OCI-LY1 (cell line): ENCODE results near the gene TRIM14.

ENCODE experiments used
- H2AFZ ChIP-seq: fragments of 200-600 bp; sonication (generic), shearing (Covaris generic); 2 replicates; pipeline ENCODE4 v1.6.0; 2014; ENCODE audit warnings: antibody characterized with exemption, mild to moderate bottlenecking, low read length
- H3F3A ChIP-seq: fragments of 200-600 bp; sonication (generic), shearing (Covaris generic); 2 replicates; pipeline ENCODE4 v1.6.0; 2014; ENCODE audit warnings: mild to moderate bottlenecking, antibody characterized with exemption, low read length, moderate library complexity; ENCODE audit not compliant: insufficient read depth
- H3K27ac ChIP-seq: fragments of 200-600 bp; sonication (generic); 2 replicates; pipeline ENCODE4 v1.5.1; 2014; ENCODE audit warnings: low read length, mixed run types, mild to moderate bottlenecking, low read depth; ENCODE audit not compliant: poor library complexity, severe bottlenecking
- H3K27me3 ChIP-seq: fragments of 200-600 bp; sonication (generic); 2 replicates; pipeline ENCODE4 v1.6.0; 2014; ENCODE audit warnings: antibody characterized with exemption, mild to moderate bottlenecking, low read length, moderate library complexity; ENCODE audit not compliant: insufficient read depth
- H3K36me3 ChIP-seq: fragments of 200-600 bp; sonication (generic); 2 replicates; pipeline ENCODE4 v1.6.1; 2014; ENCODE audit warnings: mild to moderate bottlenecking, antibody characterized with exemption, low read length, moderate library complexity, mixed read lengths; ENCODE audit not compliant: insufficient read depth
- H3K4me1 ChIP-seq: fragments of 200-600 bp; sonication (generic); 2 replicates; pipeline ENCODE4 v1.5.1; 2014; ENCODE audit warnings: mild to moderate bottlenecking, low read length, moderate library complexity; ENCODE audit not compliant: insufficient read depth, severe bottlenecking
- H3K4me2 ChIP-seq: fragments of 200-600 bp; sonication (generic), shearing (Covaris generic); 2 replicates; pipeline ENCODE4 v1.6.1; 2014; ENCODE audit warnings: low read length
- H3K4me3 ChIP-seq: fragments of 200-600 bp; sonication (generic); 2 replicates; pipeline ENCODE4 v1.5.1; 2014; ENCODE audit warnings: low read length, low read depth, mild to moderate bottlenecking, mixed read lengths; ENCODE audit not compliant: poor library complexity, severe bottlenecking
- H3K79me2 ChIP-seq: fragments of 200-600 bp; shearing (Covaris generic); 2 replicates; pipeline ENCODE4 v1.6.1; 2016; ENCODE audit warnings: mixed run types, low read length, mixed read lengths; ENCODE audit not compliant: insufficient read depth
- H3K9ac ChIP-seq: fragments of 200-600 bp; sonication (generic), shearing (Covaris generic); 2 replicates; pipeline ENCODE4 v1.6.1; 2014; ENCODE audit warnings: mild to moderate bottlenecking, low read length, mixed read lengths
- H3K9me2 ChIP-seq: fragments of 200-600 bp; sonication (generic), shearing (Covaris generic); 2 replicates; pipeline ENCODE4 v1.6.1; 2014; ENCODE audit warnings: low read depth, mild to moderate bottlenecking, low read length, mixed read lengths
- H3K9me3 ChIP-seq: fragments of 200-600 bp; shearing (Covaris generic); 2 replicates; pipeline ENCODE4 v1.6.1; 2014; ENCODE audit warnings: low read length, mixed read lengths
- H4K20me1 ChIP-seq: fragments of 200-600 bp; sonication (generic), shearing (Covaris generic); 2 replicates; pipeline ENCODE4 v1.6.0; 2016; ENCODE audit warnings: mild to moderate bottlenecking, low read length; ENCODE audit not compliant: insufficient read depth
- CTCF ChIP-seq: fragments of 200-600 bp; sonication (generic), shearing (Covaris generic); IDR thresholded peaks from 2 replicates; pipeline ENCODE4 v1.5.1; 2017; ENCODE audit warnings: mild to moderate bottlenecking, antibody characterized with exemption, low read length, moderate library complexity, mixed read lengths
- EZH2 ChIP-seq: fragments of 200-600 bp; sonication (generic), shearing (Covaris generic); IDR thresholded peaks from 2 replicates; pipeline ENCODE4 v1.8.0; 2017; ENCODE audit warnings: borderline replicate concordance, mixed run types, mild to moderate bottlenecking, antibody characterized with exemption, low read length, moderate library complexity, mixed read lengths

Gene TRIM14, protein sequence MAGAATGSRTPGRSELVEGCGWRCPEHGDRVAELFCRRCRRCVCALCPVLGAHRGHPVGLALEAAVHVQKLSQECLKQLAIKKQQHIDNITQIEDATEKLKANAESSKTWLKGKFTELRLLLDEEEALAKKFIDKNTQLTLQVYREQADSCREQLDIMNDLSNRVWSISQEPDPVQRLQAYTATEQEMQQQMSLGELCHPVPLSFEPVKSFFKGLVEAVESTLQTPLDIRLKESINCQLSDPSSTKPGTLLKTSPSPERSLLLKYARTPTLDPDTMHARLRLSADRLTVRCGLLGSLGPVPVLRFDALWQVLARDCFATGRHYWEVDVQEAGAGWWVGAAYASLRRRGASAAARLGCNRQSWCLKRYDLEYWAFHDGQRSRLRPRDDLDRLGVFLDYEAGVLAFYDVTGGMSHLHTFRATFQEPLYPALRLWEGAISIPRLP

DNA sequence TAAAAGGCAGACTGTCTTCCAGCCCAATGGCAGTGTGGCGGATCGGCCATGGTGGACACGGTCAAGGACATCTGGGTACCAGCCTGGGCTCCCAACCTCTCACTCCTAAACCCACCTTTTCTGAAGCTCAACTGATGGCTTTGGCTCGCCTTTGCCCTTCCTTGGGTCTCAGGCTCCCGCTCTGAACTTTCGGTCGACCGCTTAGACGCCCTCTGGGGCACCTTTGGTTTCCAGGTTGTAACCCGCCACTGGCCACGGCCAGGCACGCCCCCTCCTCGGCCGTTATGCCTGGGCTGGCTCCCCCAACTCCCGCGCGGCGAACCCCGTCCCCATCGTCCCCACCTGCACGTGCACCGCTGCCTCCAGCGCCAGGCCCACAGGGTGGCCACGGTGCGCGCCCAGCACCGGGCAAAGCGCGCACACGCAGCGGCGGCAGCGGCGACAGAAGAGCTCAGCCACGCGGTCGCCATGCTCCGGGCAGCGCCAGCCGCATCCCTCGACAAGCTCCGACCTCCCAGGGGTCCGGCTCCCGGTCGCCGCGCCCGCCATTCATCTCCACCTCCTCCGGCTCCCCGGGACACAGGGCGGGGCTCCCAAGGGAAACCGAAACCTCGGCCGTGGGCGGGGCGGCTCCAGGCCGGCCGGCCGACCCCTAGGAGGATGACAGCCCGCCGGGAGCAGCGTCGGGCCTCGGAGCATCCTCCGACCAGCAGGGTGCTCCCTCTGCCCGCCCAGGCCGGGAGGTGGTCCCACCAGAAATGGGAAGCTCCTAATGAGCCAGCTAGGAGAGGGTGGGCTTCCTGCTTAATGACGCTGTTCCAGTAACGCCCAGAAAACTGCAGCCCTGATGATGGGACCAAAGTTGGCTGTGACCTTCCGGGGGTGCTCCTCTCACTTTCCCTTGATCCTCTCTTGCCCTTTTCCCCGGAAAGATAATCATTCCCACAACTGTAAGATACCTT, at the start of gene TRIM14:
Gene TRIM14, minus strand, starts transcription at position 583 of the 962 bp plus-strand sequence. Its CDS starts 34 bp downstream, at position 549.
- H3K27ac ChIP-seq, result peak within 1 kb of the TSS; percentile 90
- TF ChIP-seq CTCF (peak; percentile 23; the same call in 1 of the 2 replicates), EZH2 (no peak)
- H3K79me2 ChIP-seq, result no peaks in the 10 kb centered on the region
- peak within 1 kb of the TSS; percentile 68; the same call in 1 of the 2 replicates for H2AFZ ChIP-seq
- H3K9me2 ChIP-seq, result no peaks in the 10 kb centered on the region
- H3K4me2 ChIP-seq, result peak within 1 kb of the TSS; percentile 88
- H3K9me3 ChIP-seq, result no peaks in the 10 kb centered on the region
- peak within 1 kb of the TSS; percentile 69 for H3K4me3 ChIP-seq
- no peaks in the 10 kb centered on the region for H3K27me3 ChIP-seq
- peaks cover 4% of the 10 kb centered on the region; the same call in 1 of the 2 replicates for H3K36me3 ChIP-seq
- H3F3A ChIP-seq, result no peaks in the 10 kb centered on the region
- no peaks in the 10 kb centered on the region for H4K20me1 ChIP-seq
- peaks cover 50% of the 10 kb centered on the region for H3K4me1 ChIP-seq
- H3K9ac ChIP-seq, result peak within 1 kb of the TSS; percentile 65

DNA sequence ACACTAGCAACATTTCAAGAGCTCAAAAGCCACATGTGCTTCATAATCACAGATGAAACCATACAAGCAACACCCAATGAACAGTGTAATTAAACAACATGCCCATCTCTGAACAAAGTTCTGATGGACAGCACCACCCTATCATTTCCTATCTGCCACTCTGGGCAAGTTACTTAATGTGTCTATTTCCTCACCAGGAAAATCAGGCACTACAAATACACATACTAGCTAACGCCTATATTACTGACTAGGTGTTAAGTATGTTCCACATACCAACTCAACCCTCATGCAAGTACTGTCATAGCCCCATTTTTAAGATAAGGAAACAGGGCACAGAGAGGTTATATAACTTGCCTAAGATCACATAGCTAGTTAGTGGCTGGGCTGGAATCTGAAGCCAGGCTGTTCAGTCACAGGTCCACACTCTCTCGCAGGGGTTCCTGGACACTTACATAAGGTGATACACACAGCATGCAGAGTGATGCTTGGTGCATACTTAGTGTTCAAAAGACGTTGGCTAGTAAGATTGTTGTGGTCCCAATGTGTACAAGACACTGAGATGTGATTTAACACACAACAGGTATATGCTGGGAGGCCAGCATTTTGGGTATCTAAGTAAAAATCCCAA, 49.2 kb upstream of the TRIM14 start:
- no peak for TF ChIP-seq EZH2
- TF ChIP-seq CTCF, result no peak
- Histone ChIP-seq H3F3A (no peaks in the 10 kb centered on the region), H3K4me1 (peaks cover 13% of the 10 kb centered on the region), H3K4me2 (no peak overlapping the region), H3K36me3 (no peaks in the 10 kb centered on the region), H4K20me1 (no peaks in the 10 kb centered on the region), H3K9me2 (no peaks in the 10 kb centered on the region), H3K9ac (no peak overlapping the region), H3K27me3 (no peaks in the 10 kb centered on the region), H3K9me3 (no peaks in the 10 kb centered on the region), H2AFZ (no peak overlapping the region), H3K4me3 (no peak overlapping the region), H3K79me2 (no peaks in the 10 kb centered on the region), H3K27ac (no peak overlapping the region)

DNA sequence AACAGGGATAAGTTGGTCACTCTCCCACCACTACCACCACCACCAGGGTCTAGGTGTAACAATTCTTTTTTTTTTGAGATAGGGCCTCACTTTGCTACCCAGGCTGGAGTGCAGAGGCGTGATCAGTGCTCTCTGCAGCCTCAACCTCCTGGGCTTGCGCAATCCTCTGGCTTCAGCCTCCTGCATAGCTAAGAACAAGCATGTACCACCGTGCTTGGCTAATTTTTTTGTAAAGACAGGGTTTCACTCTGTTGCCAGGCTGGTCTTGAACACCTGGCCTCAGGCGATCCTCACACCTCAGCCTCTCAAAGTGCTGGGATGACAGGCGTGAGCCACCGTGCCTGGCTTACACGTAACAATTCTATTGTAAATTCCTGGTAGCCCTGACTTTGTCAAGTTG, 45.9 kb upstream of the TRIM14 start:
- no peak overlapping the region for H3K27ac ChIP-seq
- H3K4me3 ChIP-seq, result no peak overlapping the region
- no peaks in the 10 kb centered on the region for H4K20me1 ChIP-seq
- no peak overlapping the region for H2AFZ ChIP-seq
- H3K9me2 ChIP-seq, result no peaks in the 10 kb centered on the region
- H3K36me3 ChIP-seq, result no peaks in the 10 kb centered on the region
- H3K4me2 ChIP-seq, result no peak overlapping the region
- no peaks in the 10 kb centered on the region for H3K9me3 ChIP-seq
- TF ChIP-seq CTCF, result no peak
- no peak for TF ChIP-seq EZH2
- no peaks in the 10 kb centered on the region for H3K79me2 ChIP-seq
- H3K4me1 ChIP-seq, result peaks cover 10% of the 10 kb centered on the region
- H3K9ac ChIP-seq, result no peak overlapping the region
- H3K27me3 ChIP-seq, result no peaks in the 10 kb centered on the region
- no peaks in the 10 kb centered on the region for H3F3A ChIP-seq
